ENCODE measurements around the gene MPO.

MPO gene

GRCh38 chr17:58319173-58320162, 38.7 kb upstream of the MPO start:
- DNase-seq = peak; percentile 3

GRCh38 chr17:58318627-58319172, 38.0 kb upstream of the MPO start:
- peak; percentile 1 for DNase-seq

- peak; percentile 3 for DNase-seq
Measured at GRCh38 chr17:58318065-58318481, 37.3 kb upstream of the MPO start.

GRCh38 chr17:58317421-58318064, 36.8 kb upstream of the MPO start:
- DNase-seq = peak; percentile 83

DNA sequence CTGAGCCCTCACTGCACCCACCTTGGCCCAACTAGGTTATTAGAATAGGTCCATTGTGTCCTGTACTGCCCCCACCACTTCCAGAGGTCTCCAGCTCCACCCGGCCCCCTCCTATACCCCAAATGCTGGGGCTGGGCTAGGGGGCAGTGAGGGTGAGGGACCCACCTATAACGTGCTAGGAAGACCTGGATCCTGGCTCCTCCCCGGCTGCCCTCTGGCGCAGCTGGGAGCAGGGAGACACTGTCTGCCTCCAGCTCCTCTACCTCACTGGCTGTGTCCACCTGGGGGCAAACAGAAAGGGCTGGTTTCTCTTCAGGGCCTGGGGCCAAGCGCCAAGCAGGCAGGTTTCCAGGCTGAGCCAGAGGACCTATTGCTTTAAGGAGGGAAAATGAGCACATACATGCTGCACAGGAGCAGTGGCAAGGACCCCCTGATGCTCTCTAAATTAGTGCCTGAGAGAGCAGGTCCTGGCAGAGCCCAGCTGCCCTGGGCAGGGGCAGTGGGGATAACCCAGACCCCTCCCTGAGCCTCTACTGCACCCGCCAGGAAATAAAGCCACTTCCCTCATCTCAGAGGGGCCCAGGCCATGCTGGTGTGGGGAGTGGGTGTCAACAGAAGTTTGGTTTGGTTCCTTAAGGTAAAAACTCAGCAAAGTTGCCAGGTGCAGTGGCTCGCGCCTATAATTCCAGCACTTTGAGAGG, 35.7 kb upstream of the MPO start:
- peak; percentile 2 for DNase-seq

DNA sequence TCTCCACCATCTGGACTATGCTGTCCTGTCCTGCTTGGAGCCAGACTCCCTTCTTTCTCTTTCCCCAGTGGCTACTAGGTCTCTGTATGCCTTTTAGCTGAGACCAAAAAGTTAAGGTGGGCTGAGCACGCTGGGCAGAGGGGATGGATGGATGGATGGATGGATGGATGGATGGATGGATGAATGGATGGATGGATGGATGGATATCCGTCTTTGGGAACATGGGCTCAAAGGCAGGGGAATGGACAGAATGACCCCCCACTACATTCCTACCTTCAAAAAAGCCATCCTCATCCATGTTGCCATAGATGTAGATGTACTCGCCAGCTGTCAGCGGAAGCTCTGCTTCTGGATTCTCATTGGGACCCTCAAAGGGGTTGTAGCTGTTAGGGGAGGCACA, 35.0 kb upstream of the MPO start:
- no peak for DNase-seq

- no peak for DNase-seq
Measured at GRCh38 chr17:58315281-58315711, 34.6 kb upstream of the MPO start.

DNA sequence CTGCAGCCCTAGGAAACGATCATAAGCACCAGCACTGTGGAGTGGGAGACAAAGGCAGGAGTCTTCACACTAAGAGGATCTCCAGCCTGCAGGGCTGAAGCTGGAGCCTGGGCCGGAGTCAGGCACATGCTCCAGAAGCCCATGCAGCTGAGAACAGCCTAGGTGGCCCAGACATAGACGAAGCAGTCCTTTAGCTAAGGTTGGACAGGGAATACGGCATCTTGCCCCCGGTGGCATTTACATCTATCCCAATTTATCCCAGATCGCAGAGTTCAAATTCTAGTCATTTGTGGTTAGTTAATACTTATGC, 33.9 kb upstream of the MPO start:
- no peak for DNase-seq

DNA sequence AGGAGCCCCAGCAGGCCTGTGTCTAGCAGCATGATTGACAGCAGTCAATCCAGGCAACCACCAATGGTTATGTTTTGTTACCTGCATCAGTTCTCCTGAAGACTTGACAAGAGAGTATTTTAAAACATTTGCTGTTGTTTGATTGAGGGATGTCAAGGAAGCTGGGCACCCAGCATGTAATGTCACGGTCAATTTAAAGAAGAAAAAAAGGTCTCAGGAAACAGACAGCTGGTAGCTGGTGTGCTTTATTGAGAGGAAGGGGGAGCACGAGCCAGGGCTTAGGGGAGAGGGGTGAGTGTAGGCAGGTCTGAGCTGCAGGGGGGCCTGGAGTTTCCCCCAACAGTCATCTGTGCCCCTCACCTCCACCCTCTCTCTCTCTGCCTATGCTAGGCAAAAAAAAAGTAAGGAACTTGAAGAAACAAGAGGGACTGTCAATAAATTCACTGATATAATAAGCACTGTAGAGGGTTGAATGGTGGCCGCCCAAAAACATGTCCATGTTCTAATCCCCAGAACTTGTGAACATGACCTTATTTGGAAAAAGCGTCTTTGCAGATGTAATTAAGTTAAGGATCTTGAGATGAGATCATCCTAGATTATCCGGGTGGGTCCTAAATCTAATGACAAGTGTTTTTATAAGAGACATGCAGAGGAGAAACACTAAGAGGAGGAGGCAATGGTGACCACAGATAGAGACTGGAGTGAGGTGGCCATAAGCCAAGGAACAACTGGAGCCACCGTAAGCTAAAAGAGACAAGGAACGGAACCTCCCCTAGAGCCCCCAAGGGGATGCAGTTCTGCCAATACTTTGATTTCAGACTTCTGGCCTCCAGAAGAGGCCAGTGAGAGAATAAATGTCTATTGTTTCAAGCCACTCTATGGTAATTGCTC, 33.3 kb upstream of the MPO start:
- DNase-seq = no peak

GRCh38 chr17:58312829-58313228, 32.1 kb upstream of the MPO start:
- DNase-seq = no peak

DNA sequence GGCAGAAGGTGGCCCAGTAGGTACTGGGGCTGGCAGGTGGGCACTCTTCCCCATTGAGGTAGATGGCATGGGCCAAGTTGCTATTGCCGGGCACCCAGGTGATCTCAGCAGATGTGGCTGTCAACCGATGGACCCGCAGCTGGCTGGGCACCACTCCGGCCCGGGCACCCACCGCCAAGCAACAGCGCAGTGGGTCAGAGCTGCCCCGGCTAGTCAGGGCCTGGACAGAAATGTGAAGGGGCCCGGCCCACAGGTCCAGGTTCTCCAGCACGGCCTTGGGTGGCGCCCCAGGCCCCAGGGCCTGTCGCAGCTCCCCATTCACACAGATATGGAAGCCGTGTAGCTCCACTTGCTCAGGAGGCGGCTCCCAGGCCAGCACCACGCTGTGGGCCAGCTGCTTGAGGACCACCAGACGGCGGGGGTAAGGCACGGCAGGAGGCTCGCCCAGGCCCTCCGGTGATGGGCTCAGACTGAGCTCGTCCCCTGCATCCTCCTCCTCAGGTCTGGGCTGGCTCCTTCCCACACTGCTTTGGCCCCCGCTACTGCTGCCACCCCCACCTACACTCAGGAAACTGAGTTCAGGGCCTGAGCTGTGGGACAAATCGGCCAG, 31.4 kb upstream of the MPO start:
- no peak for DNase-seq

GRCh38 chr17:58311429-58311894, 30.7 kb upstream of the MPO start:
- no peak for DNase-seq

- DNase-seq = no peak
Measured at GRCh38 chr17:58310511-58311428, 30.0 kb upstream of the MPO start.

DNA sequence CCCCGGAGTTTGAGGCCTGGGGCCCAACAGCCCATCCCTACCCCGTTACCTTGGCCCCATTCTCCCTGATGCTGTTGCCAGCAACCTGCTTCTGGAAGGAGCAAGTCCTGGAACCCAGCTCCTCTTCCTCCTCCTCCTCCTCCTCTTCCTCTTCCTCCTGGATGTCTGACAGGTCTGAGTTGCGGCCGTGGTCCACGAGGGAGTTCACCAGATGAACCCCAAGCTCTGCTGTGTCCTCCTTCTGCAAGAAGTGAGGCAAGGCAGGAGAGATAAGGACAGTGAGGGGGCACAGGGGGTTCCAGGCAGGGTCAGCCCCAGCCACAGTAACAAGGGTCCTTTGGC, 29.2 kb upstream of the MPO start:
- no peak for DNase-seq

GRCh38 chr17:58308985-58309917, 28.5 kb upstream of the MPO start:
- no peak for DNase-seq

- no peak for DNase-seq
Measured at GRCh38 chr17:58308173-58308984, 27.6 kb upstream of the MPO start.

DNA sequence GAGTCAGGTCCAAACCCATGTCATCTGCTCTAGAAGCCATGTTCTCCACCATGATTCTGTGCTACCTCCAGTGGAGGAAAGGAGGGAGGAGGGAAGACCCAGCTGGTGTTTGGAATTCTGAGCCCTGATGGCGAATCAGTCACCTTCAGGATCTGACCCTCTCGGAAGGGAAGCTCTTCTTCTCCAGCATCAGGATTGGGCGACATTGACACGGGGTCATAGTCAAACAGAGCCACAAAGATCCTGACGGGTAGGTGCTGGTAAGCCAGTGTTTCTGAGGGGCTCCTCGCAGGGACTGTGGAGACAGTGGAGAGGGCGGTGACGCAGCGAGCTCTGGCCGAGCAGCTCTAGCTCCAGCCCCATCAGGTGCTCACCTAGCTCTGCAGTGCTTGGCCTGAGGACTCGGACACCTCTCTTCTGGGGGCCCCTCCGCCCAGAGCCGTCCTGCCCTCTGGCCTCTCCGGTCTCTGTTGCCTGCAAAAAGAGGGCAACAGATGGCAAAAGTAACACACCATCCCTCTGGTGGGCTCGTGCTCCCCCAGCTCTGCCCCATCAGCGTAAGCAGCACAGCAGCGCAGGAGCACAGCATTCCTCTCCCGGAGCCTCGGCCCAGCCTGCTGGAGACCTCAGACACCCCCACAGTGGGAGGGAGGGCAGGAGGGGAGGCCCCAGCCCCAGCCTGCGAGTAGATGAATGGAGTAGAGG, 26.9 kb upstream of the MPO start:
- DNase-seq = no peak
